Transverse colon (tissue), 3 donors: ENCODE results near the gene PMEPA1.

Source experiments
- EP300 ChIP-seq: sonication (generic); formaldehyde crosslinking; IDR thresholded peaks from one replicate; pipeline ENCODE4 v1.6.1; 2017; ENCODE audit warnings: antibody characterized with exemption, low read depth
- POLR2A ChIP-seq: fragments of 450-650 bp; IDR thresholded peaks from one replicate; pipeline ENCODE4 v1.6.1; 2016; ENCODE audit warnings: antibody characterized with exemption, mild to moderate bottlenecking, moderate library complexity
- POLR2AphosphoS5 ChIP-seq, 3 donors: sonication (generic); formaldehyde crosslinking; IDR thresholded peaks; one replicate each; pipeline ENCODE4 v1.6.1; 2016; ENCODE audit warnings: antibody characterized with exemption in 3 of 3

GRCh38 chr20:57684808-57685140, 25.0 kb downstream of the PMEPA1 start:
- no peak for TF ChIP-seq POLR2A
- TF ChIP-seq EP300, result no peak
- TF ChIP-seq POLR2AphosphoS5 (IDR thresholded peaks at IDR 0.05), result no peak
